T47D (cell line): ENCODE measurements around the gene TPRN.

Experiments used
- DNase-seq, 2 experiments: peaks; one replicate each; pipeline versions ENCODE4 v3.0.0 to v3.0.0-alpha.2; 2011 to 2012; ENCODE audit warnings: low read depth in 1 of 2, low spot score in 1 of 2
- JUND ChIP-seq: IDR thresholded peaks from 2 replicates; pipeline ENCODE4 v1.6.1; 2012; ENCODE audit warnings: low read depth
- in situ Hi-C: cut with HindIII; loops from 2 replicates; pipeline ENCODE4 v1.10.0; 2016; ENCODE audit warnings: low sequenced_read_pairs, low pct_unique_long_range_greater_than_20kb

The TPRN gene

GRCh38 chr9:137172901-137173795, 27.4 kb downstream of the TPRN start:
- DNase-seq, result peak; percentile 96 to 99
- in situ Hi-C loops, result no loop called here
- no peak for TF ChIP-seq JUND

GRCh38 chr9:137171149-137171900, 29.2 kb downstream of the TPRN start:
- no peak for TF ChIP-seq JUND
- in situ Hi-C loops, result no loop called here

GRCh38 chr9:137170486-137171148, 29.9 kb downstream of the TPRN start:
- no peak for TF ChIP-seq JUND
- DNase-seq, result no peak
- in situ Hi-C loops, result no loop called here

More at GRCh38 chr9:137171149-137171900, 29.2 kb downstream of the TPRN start:
- DNase-seq, result no peak

- in situ Hi-C loops, result no loop called here
Observed at GRCh38 chr9:137169896-137170358, 30.6 kb downstream of the TPRN start, which contains the start of gene LRRC26. Gene LRRC26 (minus strand): TSS chr9:137170051. CDS start chr9:137169943, 108 bp downstream.

GRCh38 chr9:137168904-137169856, 31.4 kb downstream of the TPRN start:
- TF ChIP-seq JUND, result no peak
- in situ Hi-C loops, result no loop called here
- DNase-seq, result peak; percentile 96 to 99

More at GRCh38 chr9:137169896-137170358, 30.6 kb downstream of the TPRN start, which contains the start of gene LRRC26:
- TF ChIP-seq JUND, result no peak
- peak; percentile 78 to 86 for DNase-seq

GRCh38 chr9:137168573-137168903, 32.0 kb downstream of the TPRN start:
- no peak for TF ChIP-seq JUND
- in situ Hi-C loops, result no loop called here
- DNase-seq, result peak; percentile 81 to 88

- TF ChIP-seq JUND, result no peak
- peak; percentile 85 to 91 for DNase-seq
- in situ Hi-C loops, result no loop called here
Observed at GRCh38 chr9:137167747-137168572, 32.6 kb downstream of the TPRN start.

GRCh38 chr9:137167277-137167746, 33.2 kb downstream of the TPRN start:
- in situ Hi-C loops, result no loop called here
- no peak for TF ChIP-seq JUND
- peak; percentile 50 to 74 for DNase-seq

- peak in 1 of 2 experiments; percentile 26 for DNase-seq
- no peak for TF ChIP-seq JUND
- in situ Hi-C loops, result no loop called here
Observed at GRCh38 chr9:137166380-137167229, 33.9 kb downstream of the TPRN start.
